ENCODE measurements around the gene NLRP4.

NLRP4 gene

GRCh38 chr19:55882626-55883025, 46.3 kb downstream of the NLRP4 start:
- no peak for DNase-seq (ENCODE audit: extremely low read depth, insufficient read length)
- Histone ChIP-seq H3K4me3 (replicated peaks; ENCODE audit: low read depth, low read length) (no peak overlapping the region), H3K36me3 (ENCODE audit: control insufficient read depth, insufficient read depth, low read length) (no peaks in the 10 kb centered on the region), H3K27me3 (replicated peaks; ENCODE audit: control insufficient read depth, insufficient read depth, low read length) (no peaks in the 10 kb centered on the region)
- no peak for TF ChIP-seq CTCF (IDR thresholded peaks at IDR 0.05; ENCODE audit: insufficient read depth, low read length, poor library complexity, severe bottlenecking)

DNA sequence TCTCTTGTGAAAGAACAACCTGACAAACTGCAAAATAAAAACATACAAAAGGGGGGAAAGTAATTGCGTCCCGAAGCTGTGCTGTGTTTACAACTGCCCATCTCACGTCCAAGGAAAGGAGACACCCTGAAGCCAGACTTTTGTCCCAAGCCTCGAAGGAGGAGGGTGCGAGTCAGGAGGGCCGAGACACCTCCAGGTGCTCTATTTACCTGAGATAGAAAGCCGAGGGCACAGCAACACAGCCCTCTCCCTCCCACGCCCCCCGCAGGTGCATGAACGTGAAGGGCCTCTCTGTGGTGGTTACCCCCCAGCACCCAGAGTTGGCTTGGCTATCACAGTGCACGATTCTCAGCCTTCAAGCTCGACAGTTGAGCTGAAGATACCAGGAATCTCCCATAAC, 62.6 kb downstream of the NLRP4 start:
- no peaks in the 10 kb centered on the region for H3K36me3 ChIP-seq (ENCODE audit: control insufficient read depth, insufficient read depth, low read length)
- H3K27me3 ChIP-seq (replicated peaks; ENCODE audit: control insufficient read depth, insufficient read depth, low read length) = no peaks in the 10 kb centered on the region
- no peak for TF ChIP-seq CTCF (IDR thresholded peaks at IDR 0.05; ENCODE audit: insufficient read depth, low read length, poor library complexity, severe bottlenecking)
- H3K4me3 ChIP-seq (replicated peaks; ENCODE audit: low read depth, low read length) = no peak overlapping the region
- no peak for DNase-seq (ENCODE audit: extremely low read depth, insufficient read length)

DNA sequence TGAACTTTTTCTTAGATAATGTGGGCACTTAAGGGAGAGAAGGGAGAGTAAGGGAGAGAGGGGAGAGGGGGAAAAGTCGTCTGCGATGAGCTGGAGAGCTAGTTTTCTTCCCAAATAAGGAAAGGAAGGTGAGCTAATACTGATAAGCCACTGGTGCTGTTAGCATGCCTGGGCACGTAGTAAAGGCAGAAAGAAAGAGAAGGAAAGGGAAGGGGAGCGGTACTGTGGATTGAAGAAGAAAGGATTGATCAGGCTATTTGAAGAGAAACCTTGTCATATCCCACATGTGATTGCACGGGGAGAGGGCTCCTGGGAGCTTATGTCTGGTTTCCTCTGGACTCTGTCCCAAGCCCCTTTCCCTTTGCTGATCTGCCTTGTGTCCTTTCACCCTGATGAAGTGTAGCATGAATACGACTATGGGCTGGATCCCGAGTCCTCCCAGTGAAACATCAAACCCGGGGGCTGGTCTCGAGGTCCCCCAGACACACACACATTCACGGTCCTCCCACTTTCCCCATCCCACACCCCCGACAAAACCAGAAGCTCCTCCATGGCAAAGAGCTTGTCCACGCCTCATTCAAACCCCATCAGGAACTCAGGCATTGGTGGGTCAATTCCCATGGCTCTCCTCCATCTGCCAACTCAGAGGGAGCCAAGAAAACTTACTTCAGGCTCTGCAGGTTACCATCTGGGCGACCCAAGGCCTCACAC, 65.2 kb downstream of the NLRP4 start:
- Histone ChIP-seq H3K27me3 (replicated peaks; ENCODE audit: control insufficient read depth, insufficient read depth, low read length) (no peaks in the 10 kb centered on the region), H3K4me3 (replicated peaks; ENCODE audit: low read depth, low read length) (no peak overlapping the region), H3K36me3 (ENCODE audit: control insufficient read depth, insufficient read depth, low read length) (no peaks in the 10 kb centered on the region)
- no peak for TF ChIP-seq CTCF (IDR thresholded peaks at IDR 0.05; ENCODE audit: insufficient read depth, low read length, poor library complexity, severe bottlenecking)
- no peak for DNase-seq (ENCODE audit: extremely low read depth, insufficient read length)

DNA sequence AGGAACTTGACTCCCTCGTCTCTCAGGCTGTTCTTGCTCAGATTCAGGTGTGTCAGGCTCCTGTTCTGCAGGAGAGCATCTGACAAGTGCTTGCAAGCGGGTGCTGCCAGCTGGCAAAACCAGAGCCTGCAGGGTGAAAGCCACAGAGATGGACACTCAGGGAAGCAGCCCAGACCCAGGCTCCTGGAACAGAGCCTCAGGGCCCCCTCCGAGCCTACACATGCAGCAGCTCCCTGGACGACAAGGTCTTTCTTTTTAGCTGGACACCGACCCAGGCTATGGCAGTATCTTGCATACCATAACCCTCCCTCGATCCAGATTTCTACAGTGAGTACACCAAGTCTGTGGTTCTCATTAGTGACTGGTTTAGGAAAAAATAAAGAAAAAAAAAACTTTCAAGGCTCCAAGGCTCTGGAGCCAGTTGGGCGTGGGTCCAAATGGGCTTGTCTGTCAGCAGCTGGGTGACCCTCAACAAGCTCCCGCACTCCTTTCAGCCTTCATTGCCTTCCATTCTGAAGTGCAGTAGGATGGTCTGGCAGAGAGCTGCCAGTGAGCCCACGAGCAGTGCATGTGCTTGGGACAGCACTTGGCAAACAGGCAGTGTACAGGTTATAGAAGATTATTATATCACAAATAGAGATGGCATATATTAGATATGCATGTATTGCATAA, 65.9 kb downstream of the NLRP4 start:
- TF ChIP-seq CTCF (IDR thresholded peaks at IDR 0.05; ENCODE audit: insufficient read depth, low read length, poor library complexity, severe bottlenecking) = no peak
- no peaks in the 10 kb centered on the region for H3K36me3 ChIP-seq (ENCODE audit: control insufficient read depth, insufficient read depth, low read length)
- DNase-seq (ENCODE audit: extremely low read depth, insufficient read length) = no peak
- no peak overlapping the region for H3K4me3 ChIP-seq (replicated peaks; ENCODE audit: low read depth, low read length)
- H3K27me3 ChIP-seq (replicated peaks; ENCODE audit: control insufficient read depth, insufficient read depth, low read length) = no peaks in the 10 kb centered on the region

GRCh38 chr19:55907286-55907685, 70.9 kb downstream of the NLRP4 start:
- no peak for DNase-seq (ENCODE audit: extremely low read depth, insufficient read length)
- no peaks in the 10 kb centered on the region for H3K27me3 ChIP-seq (replicated peaks; ENCODE audit: control insufficient read depth, insufficient read depth, low read length)
- TF ChIP-seq CTCF (IDR thresholded peaks at IDR 0.05; ENCODE audit: insufficient read depth, low read length, poor library complexity, severe bottlenecking) = no peak

More at GRCh38 chr19:55907286-55907685, 70.9 kb downstream of the NLRP4 start:
- H3K36me3 ChIP-seq (ENCODE audit: control insufficient read depth, insufficient read depth, low read length) = no peaks in the 10 kb centered on the region
- no peak overlapping the region for H3K4me3 ChIP-seq (replicated peaks; ENCODE audit: low read depth, low read length)
